Mucosa of descending colon (tissue), 3 donors: ENCODE measurements around the gene PROSER3. TPM values are rescaled to one million over a fixed set of nuclear protein-coding genes. Genes with fewer than 3 reads are reported as not detected.
"Not testable (repeated sequence)": the region's sequence is repeated elsewhere in the genome, so short reads cannot be mapped to it uniquely, and the experiment has no call there.

ENCODE experiments used
- ATAC-seq: fragments of 200-7000 bp; cut with Tn5 transposase; one replicate; pipeline ENCODE4 v1.9.1; 2020; ENCODE audit warnings: mild to moderate bottlenecking, moderate library complexity
- DNase-seq, 3 donors: peaks; one replicate each; pipeline ENCODE4 v3.0.0-alpha.2; 2020
- H3K36me3 ChIP-seq: fragments of 200-600 bp; one replicate; pipeline ENCODE4 v1.8.0; 2021; ENCODE audit warnings: low read depth, mild to moderate bottlenecking
- H3K4me1 ChIP-seq: fragments of 200-600 bp; one replicate; pipeline ENCODE4 v1.8.0; 2021; ENCODE audit warnings: low read depth, mild to moderate bottlenecking
- H3K4me3 ChIP-seq: fragments of 200-600 bp; one replicate; pipeline ENCODE4 v1.8.0; 2021; ENCODE audit warnings: mild to moderate bottlenecking
- H3K9me3 ChIP-seq: fragments of 200-600 bp; one replicate; pipeline ENCODE4 v1.8.0; 2021; ENCODE audit warnings: mild to moderate bottlenecking
- CTCF ChIP-seq: fragments of 200-600 bp; IDR thresholded peaks from one replicate; pipeline ENCODE4 v1.8.0; 2022; ENCODE audit warnings: antibody characterized with exemption, mild to moderate bottlenecking
- intact Hi-C, 2 donors: fragments of 100-400 bp; cut with DNase I in 1 of 2; cut with micrococcal nuclease in 1 of 2; formaldehyde crosslinking; loops; one replicate each; pipeline versions ENCODE4 v1.11.0 to v1.11.1; 2022; cut with DNase I, micrococcal nuclease
- total RNA-seq, 3 donors: library from RNA; stranded (reverse); fragmentation: NEBNext Ultra II Directional in 2 of 3; extraction: Animal tissue kit (Norgen Biotek cat#: 25700) in 2 of 3; gene quantifications; one replicate each; pipeline versions ENCODE4 v1.2.1 to v1.2.4, GENCODE V29; 2021 to 2023
- donor health status: DM: no; HTN: no; CAD: no; lungs with moderate emphysema.
- donor health status: DM: no; HTN: no; CAD: no.
- donor health status: DM: no; HTN: yes; CAD: no.

PROSER3 gene
- total RNA-seq, 3 donors from 2014 or later: 21.7 to 26.5 (median 26.0) TPM

GRCh38 chr19:35791814-35792279, 33.9 kb downstream of the PROSER3 start:
- ATAC-seq: no peak
- H3K4me1 ChIP-seq: no peaks in the 10 kb centered on the region
- H3K4me3 ChIP-seq: no peak overlapping the region
- H3K9me3 ChIP-seq: no peaks in the 10 kb centered on the region
- intact Hi-C loops: no loop called here
- no peak for TF ChIP-seq CTCF
- no peaks in the 10 kb centered on the region for H3K36me3 ChIP-seq
- DNase-seq: no peak

- Histone ChIP-seq H3K9me3 (no peaks in the 10 kb centered on the region), H3K36me3 (no peaks in the 10 kb centered on the region), H3K4me3 (no peak overlapping the region), H3K4me1 (no peaks in the 10 kb centered on the region)
- TF ChIP-seq CTCF: no peak
- intact Hi-C loops: no loop called here
- ATAC-seq: no peak
- DNase-seq: no peak
These were observed 34.3 kb downstream of the PROSER3 start for GRCh38 chr19:35792312-35792711.

GRCh38 chr19:35792888-35793287, 34.9 kb downstream of the PROSER3 start:
- ATAC-seq (no peak), DNase-seq (no peak)
- Histone ChIP-seq H3K36me3 (no peaks in the 10 kb centered on the region), H3K9me3 (no peaks in the 10 kb centered on the region), H3K4me1 (no peaks in the 10 kb centered on the region), H3K4me3 (no peak overlapping the region)
- intact Hi-C loops: no loop called here
- TF ChIP-seq CTCF: no peak

GRCh38 chr19:35793381-35794165, 35.6 kb downstream of the PROSER3 start:
- DNase-seq: no peak
- Histone ChIP-seq H3K9me3 (no peaks in the 10 kb centered on the region), H3K4me1 (no peaks in the 10 kb centered on the region), H3K36me3 (no peaks in the 10 kb centered on the region), H3K4me3 (no peak overlapping the region)
- intact Hi-C loops: no loop called here
- peak; percentile 65 for ATAC-seq
- TF ChIP-seq CTCF: no peak

- DNase-seq, intact Hi-C loops, H3K9me3 ChIP-seq, ATAC-seq, H3K36me3 ChIP-seq, H3K4me1 ChIP-seq, H3K4me3 ChIP-seq: not testable (repeated sequence)
These were observed 37.6 kb downstream of the PROSER3 start for GRCh38 chr19:35795564-35795963.

- ATAC-seq: no peak
- Histone ChIP-seq H3K4me3 (no peak overlapping the region), H3K4me1 (no peaks in the 10 kb centered on the region), H3K36me3 (no peaks in the 10 kb centered on the region), H3K9me3 (no peaks in the 10 kb centered on the region)
- DNase-seq: peak in 1 of 3 donors; percentile 19
- intact Hi-C loops: no loop called here
- TF ChIP-seq CTCF: no peak
These were observed 38.9 kb downstream of the PROSER3 start for GRCh38 chr19:35796645-35797542.
